Right lobe of liver (tissue), 4 donors: Measurements from ENCODE around the gene CDC42EP3.

Experiments used
- CTCF ChIP-seq, 4 donors: fragments of 200-600 bp in 3 of 4; fragments of 450-650 bp in 1 of 4; IDR thresholded peaks; one replicate each; pipeline versions ENCODE4 v1.5.1 to v1.8.0; 2016 to 2022; ENCODE audit warnings: antibody characterized with exemption in 4 of 4, mild to moderate bottlenecking in 2 of 4
- POLR2A ChIP-seq: fragments of 450-650 bp; IDR thresholded peaks from one replicate; pipeline ENCODE4 v1.6.1; 2017; ENCODE audit warnings: antibody characterized with exemption, mild to moderate bottlenecking
- donor health status: DM: no; HTN: no; CAD: no.
- donor health status: DM: no; HTN: no; CAD: no.
- donor health status: DM: no; HTN: yes; CAD: no.

DNA sequence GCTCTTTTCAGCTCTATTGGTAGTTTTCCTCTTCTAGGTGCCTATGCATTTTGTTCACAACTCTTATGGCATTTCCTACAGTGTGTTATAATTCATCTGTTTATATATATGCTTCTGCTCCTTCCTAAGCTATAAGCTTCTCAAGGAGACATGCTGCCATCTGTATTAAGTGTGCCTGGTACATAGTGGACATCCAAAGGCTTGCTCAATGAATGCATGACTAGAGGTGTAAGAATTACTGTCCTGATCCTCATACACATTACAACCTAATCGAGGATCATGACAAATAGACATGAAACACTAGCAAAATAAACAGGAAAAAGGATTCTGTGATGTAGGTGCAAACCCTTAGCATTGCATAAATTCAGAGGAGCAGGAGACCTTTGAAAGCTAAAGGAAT, 50.2 kb downstream of the CDC42EP3 start:
- no peak for TF ChIP-seq CTCF (IDR thresholded peaks at IDR 0.05)
- no peak for TF ChIP-seq POLR2A
